H54 (cell line): ENCODE results near the gene RARRES2.

Source experiments
- DNase-seq: peaks from one replicate; pipeline ENCODE4 v3.0.0; 2011; ENCODE audit warnings: low spot score, mixed read lengths; ENCODE audit not compliant: insufficient read length
- FAIRE-seq: peaks from 3 replicates; lab custom pipeline; 2011; peaks lifted over from hg19 to GRCh38; lab: Jason Lieb, UNC
- POLR2A ChIP-seq: IDR thresholded peaks from 2 replicates; pipeline ENCODE4 v1.6.1; 2011; ENCODE audit warnings: low read depth, mild to moderate bottlenecking, low read length

Gene RARRES2

GRCh38 chr7:150363370-150363769 lies 21.9 kb upstream of the RARRES2 start:
- no peak for TF ChIP-seq POLR2A
- no peak for DNase-seq
- no peak for FAIRE-seq

DNA sequence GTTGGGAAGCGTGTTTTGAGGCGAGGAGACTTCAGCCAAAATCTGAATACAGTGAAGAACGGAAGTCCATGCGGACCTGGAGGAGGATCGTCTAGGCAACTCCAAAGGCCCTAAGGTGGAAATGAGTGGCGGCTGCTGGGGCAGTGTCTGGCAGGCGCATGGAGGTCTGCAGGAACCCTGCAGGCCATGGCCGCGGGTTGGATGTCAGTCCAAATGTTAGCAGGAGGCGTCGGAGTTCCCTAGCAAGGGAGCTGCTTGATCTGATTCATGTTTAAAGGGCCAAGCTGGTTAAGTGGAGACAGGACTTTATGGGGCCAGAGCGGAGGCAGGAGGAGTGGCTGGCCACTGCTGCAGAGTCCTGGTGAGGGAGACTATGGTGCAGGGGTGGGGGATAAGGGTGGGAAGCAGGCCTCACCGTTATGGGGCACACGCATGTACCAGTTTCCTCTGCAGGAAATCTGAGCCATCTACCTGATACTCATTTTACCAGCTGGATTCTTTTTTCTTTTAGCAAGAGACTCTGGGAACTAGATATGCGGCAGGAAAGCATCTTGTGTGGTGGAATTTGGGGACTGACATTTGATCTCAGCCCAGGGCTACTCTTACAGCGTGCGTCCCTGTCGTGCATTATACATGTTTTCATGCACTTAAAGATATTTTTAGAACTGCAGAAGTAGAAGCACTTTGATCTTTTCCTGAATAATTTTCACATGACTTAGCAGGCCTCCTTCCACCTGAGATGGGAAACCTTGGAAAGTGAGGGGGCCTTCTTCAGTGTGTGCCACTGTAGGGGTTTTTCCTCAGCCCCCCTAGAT lies 20.6 kb upstream of the RARRES2 start:
- FAIRE-seq, result no peak
- TF ChIP-seq POLR2A, result no peak
- DNase-seq, result no peak

- FAIRE-seq, result no peak
- no peak for TF ChIP-seq POLR2A
- DNase-seq, result no peak
These were observed 20.0 kb upstream of the RARRES2 start for GRCh38 chr7:150361402-150361801.

DNA sequence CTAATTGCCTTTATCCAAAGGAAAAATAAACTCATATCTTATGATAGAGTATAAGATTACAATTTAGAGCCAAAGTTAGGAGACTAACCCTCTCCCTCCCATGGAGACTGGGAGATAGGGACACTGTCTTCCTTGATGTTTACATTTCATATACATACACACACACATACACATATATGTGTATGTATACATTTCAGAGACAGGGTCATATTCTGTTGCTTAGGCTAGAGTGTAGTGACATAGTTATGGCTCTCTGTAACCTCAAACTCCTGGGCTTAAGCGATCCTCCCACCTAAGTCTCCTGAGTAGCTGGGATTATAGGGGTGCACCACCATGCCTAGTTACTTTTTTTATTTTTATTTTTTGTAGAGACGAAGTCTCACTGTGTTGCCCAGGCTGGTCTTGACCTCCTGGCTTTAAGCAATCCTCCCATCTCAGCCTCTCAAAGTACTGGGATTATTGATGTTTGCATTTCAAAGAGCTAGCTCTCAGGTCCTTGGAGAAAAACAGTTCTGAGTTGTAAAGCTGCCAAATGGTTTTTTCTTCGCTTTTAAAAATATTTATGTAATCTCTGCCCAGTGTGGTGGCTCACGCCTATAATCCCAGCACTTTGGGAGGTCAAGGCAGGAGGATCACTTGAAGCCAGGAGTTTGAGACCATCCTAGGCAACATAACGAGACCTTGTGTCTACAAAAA lies 19.1 kb upstream of the RARRES2 start:
- DNase-seq, result no peak
- no peak for TF ChIP-seq POLR2A
- no peak for FAIRE-seq

DNA sequence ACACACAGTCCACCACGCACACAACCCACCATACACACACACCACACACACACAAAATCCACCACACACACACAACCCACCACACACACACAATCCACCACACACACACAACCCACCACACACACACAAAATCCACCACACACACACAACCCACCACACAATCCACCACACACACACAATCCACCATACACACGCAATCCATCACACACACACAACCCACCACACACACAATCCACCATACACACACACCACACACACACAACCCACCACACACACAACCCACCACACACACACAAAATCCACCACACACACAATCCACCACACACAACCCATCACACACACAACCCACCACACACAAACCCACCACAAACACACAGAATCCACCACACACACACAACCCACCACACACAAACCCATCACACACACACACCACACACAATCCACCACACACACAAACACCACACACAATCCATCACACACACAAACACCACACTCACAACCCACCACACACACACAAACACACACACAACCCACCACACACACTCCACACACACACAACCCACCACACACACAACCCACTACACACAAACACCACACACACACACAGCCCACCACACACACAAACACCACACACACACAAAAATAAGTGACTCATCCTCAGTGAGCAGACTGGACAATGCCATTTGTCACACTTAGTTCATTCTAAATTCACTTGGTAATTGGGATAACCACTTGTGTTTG lies 18.4 kb upstream of the RARRES2 start:
- no peak for FAIRE-seq
- TF ChIP-seq POLR2A, result no peak

DNA sequence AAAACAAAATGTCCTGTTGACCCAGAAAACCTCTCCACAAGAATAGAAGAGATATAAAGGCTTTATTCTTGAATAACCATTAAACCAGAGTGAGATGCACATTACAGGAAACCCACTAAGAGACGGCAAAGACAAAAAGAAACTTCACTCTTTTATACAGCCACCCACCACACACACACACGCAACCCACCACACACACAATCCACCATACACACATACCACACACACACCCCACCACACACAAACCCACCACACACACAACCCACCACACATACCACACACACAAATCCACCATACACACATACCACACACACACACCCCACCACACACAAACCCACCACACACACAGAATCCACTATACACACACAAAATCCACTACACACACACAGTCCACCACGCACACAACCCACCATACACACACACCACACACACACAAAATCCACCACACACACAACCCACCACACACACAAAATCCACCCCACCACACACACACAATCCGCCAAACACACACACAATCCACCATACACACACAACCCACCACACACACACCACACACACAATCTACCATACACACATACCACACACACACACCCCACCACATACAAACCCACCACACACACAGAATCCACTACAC lies 17.7 kb upstream of the RARRES2 start:
- FAIRE-seq (no peak), DNase-seq (no peak)
- no peak for TF ChIP-seq POLR2A

More for the DNA sequence above, 18.4 kb upstream of the RARRES2 start:
- DNase-seq, result no peak

- no peak for TF ChIP-seq POLR2A
- FAIRE-seq (no peak), DNase-seq (no peak)
These were observed 17.0 kb upstream of the RARRES2 start for GRCh38 chr7:150358433-150358832.

- DNase-seq (no peak), FAIRE-seq (no peak)
- TF ChIP-seq POLR2A, result no peak
These were observed 16.5 kb upstream of the RARRES2 start for GRCh38 chr7:150357771-150358427.

DNA sequence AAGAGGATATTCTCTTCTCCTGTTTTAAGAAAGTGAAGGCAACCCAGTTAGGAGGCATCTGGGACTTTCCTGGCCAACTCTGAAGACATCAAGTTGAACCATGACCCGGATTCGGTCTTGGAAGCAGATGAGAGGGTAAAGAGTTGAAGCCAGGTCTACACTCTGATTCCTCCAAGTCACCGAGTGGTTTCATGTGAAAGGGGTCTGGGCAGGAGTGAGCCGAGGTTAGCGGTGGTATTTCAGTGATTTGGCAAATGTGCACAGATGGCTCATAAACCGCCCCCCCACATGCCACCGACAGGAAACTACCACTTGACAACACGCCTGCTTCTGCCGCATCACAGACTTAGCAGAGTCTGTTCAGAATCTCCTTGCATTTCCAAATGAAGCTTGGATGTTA lies 15.8 kb upstream of the RARRES2 start:
- no peak for DNase-seq
- no peak for FAIRE-seq
- no peak for TF ChIP-seq POLR2A

DNA sequence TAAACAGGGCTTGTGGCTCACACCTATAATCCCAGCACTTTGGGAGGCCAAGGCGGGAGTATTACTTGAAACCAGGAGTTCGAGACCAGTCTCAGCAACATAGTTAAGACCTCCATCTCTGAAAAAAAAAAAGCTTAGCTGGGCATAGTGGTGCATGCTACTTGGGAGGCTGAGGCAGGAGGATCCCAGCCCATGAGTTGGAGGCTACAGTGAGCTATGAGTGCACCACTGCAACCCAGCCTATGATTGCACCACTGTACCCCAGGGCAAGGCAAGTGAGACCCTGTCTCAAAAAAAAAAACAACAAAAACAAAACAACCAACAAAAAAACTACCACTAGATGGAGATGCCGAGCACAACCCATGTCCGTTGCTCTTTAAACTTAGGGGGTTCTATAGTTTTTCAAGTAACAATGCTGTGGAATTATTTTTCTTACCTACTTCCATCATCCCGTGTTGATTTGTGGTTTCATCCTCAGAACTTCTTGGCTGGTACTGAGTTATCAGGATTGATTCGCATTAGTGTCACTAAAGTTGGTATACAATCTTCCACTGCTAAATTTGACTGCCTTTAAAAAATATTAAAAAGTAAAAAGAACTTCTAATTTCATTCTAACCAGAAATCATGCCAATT lies 15.0 kb upstream of the RARRES2 start:
- no peak for DNase-seq
- no peak for TF ChIP-seq POLR2A
- no peak for FAIRE-seq

DNA sequence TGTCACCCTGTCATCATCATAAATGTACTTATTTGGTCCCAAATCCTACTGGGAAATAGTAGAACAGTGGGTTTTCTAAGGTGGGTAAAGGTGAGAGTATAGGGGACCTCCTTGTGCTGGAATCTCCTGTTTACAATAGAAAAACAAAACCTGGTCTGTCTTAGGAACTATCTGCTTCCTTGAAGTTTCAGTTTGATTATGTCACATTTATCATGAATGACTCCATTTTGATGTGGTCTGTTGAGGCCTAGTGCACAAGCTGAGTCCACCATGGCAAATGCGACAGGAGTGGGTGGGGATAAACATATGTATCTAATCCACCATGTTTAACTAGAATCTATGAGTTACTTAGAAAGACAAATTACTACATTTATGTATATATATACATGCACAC lies 14.2 kb upstream of the RARRES2 start:
- DNase-seq, result no peak
- no peak for FAIRE-seq
- no peak for TF ChIP-seq POLR2A

DNA sequence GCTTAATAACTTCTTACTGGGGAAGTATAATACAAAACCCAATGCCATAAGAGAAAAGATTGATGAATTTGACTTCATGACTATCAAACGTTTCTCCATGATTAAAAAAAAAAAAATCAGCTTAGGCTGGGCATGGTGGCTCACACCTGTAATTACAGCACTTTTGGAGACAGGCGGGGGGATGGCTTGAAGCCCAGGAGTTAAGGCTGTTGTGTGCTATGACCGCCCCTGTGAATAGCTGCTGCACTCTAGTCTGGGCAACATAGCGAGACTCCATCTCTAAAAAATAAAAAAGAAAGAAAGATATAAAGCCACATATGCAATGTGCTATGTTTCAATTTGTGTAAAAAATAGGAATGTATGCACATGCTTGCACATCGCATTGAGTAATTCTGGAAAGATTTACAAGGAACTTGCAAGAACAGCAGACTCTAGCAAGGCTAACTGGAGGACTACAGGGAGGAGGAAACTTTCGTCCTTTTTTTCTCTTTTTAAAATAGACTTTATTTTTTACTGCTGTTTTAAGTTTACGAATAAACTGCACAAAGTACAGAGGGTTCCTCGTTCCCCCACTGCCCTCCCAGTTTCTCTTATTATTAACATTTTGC lies 10.3 kb upstream of the RARRES2 start:
- no peak for TF ChIP-seq POLR2A
- FAIRE-seq (no peak), DNase-seq (no peak)
